HCT116 (cell line): ENCODE data around the gene BBX. TPM values are rescaled to one million over a fixed set of nuclear protein-coding genes. Genes with fewer than 3 reads are reported as not detected.

ENCODE experiments used
- ATAC-seq: fragments of 200-7000 bp; cut with Tn5 transposase; 2 replicates; pipeline ENCODE4 v1.9.1; 2020; ENCODE audit warnings: mild to moderate bottlenecking, moderate library complexity
- BruUV-seq: library from RNA; stranded (reverse); fragments of 400-500 nt; replicated peaks from 2 replicates; lab custom pipeline; 2021; lab: Mats Ljungman, UMichigan
- CTCF ChIA-PET: fragments of 300-600 bp; sonication (Branson Sonifier 250); formaldehyde crosslinking; loops from one replicate; lab custom pipeline; 2021; ENCODE audit warnings: antibody characterized with exemption; lab: Charles Lee
- POLR2A ChIA-PET: fragments of 300-600, 350-600 bp; sonication (Branson Sonifier 250); formaldehyde crosslinking; loops from one replicate; lab custom pipeline; 2021; ENCODE audit warnings: antibody characterized with exemption; lab: Charles Lee
- RAD21 ChIA-PET, 2 experiments: fragments of 300-600 bp; sonication (Branson Sonifier 250); formaldehyde crosslinking; loops; one replicate each; lab custom pipeline; 2023; ENCODE audit warnings: low total read pairs in 2 of 2; ENCODE audit not compliant: uncharacterized antibody in 2 of 2, unreplicated experiment in 2 of 2, low non-redundant PET in 1 of 2; lab: Charles Lee
- DNase-seq: peaks from one replicate; pipeline ENCODE4 v3.0.0-alpha.2; 2010; ENCODE audit warnings: low read depth, low spot score
- H2AFZ ChIP-seq: fragments of 200-600 bp; shearing (Covaris generic), sonication (generic); 2 replicates; pipeline ENCODE4 v1.6.1; 2017; ENCODE audit warnings: low read depth, mixed run types, mixed read lengths, antibody characterized with exemption, low read length; ENCODE audit not compliant: poor library complexity, severe bottlenecking
- H3K27ac ChIP-seq: 2 replicates; pipeline ENCODE4 v1.5.1; 2012; ENCODE audit warnings: low read depth, low read length
- H3K27me3 ChIP-seq: fragments of 200-600 bp; sonication (generic); 2 replicates; pipeline ENCODE4 v1.6.1; 2016; ENCODE audit warnings: mixed run types, low read length, mixed read lengths; ENCODE audit not compliant: insufficient read depth
- H3K36me3 ChIP-seq, 2 experiments: fragments of 200-500 bp in 1 of 2; fragments of 200-600 bp in 1 of 2; sonication (Bioruptor generic) in 1 of 2; sonication (generic) in 1 of 2; 2 replicates each; pipeline versions ENCODE4 v1.5.1 to v1.6.1; 2014 to 2016; ENCODE audit warnings: low read length in 2 of 2, inconsistent platforms in 1 of 2, mixed read lengths in 1 of 2, mixed run types in 1 of 2; ENCODE audit not compliant: insufficient read depth in 2 of 2, control insufficient read depth in 1 of 2
- H3K4me1 ChIP-seq, 2 experiments: fragments of 200-600 bp in 1 of 2; sonication (generic) in 1 of 2; 2 replicates each; pipeline versions ENCODE4 v1.5.1 to v1.6.1; 2012 to 2017; ENCODE audit warnings: low read length in 2 of 2, inconsistent platforms in 1 of 2, mild to moderate bottlenecking in 1 of 2, mixed read lengths in 1 of 2, mixed run types in 1 of 2, moderate library complexity in 1 of 2; ENCODE audit not compliant: insufficient read depth in 2 of 2, control insufficient read depth in 1 of 2
- H3K4me2 ChIP-seq: fragments of 200-600 bp; sonication (generic); 2 replicates; pipeline ENCODE4 v1.6.1; 2017; ENCODE audit warnings: mixed run types, low read length, mixed read lengths
- H3K4me3 ChIP-seq, 2 experiments: fragments of 200-600 bp in 1 of 2; sonication (generic) in 1 of 2; replicated peaks in 1 of 2; 2 replicates each; pipeline ENCODE4 v1.5.1; 2011 to 2016; ENCODE audit warnings: low read length in 2 of 2, control low read depth in 1 of 2, low read depth in 1 of 2, mild to moderate bottlenecking in 1 of 2, mixed read lengths in 1 of 2, mixed run types in 1 of 2
- H3K79me2 ChIP-seq: fragments of 200-600 bp; sonication (generic); 2 replicates; pipeline ENCODE4 v1.6.1; 2017; ENCODE audit warnings: mild to moderate bottlenecking, mixed run types, low read length, moderate library complexity, mixed read lengths; ENCODE audit not compliant: insufficient read depth
- H3K9ac ChIP-seq: fragments of 200-600 bp; sonication (generic); 2 replicates; pipeline ENCODE4 v1.6.1; 2016; ENCODE audit warnings: low read length, mixed read lengths
- H3K9me2 ChIP-seq: fragments of 200-600 bp; sonication (generic), shearing (Covaris generic); 2 replicates; pipeline ENCODE4 v1.6.1; 2017; ENCODE audit warnings: mixed run types, mild to moderate bottlenecking, moderate library complexity; ENCODE audit not compliant: insufficient read depth
- H3K9me3 ChIP-seq, 2 experiments: fragments of 200-500 bp in 1 of 2; fragments of 200-600 bp in 1 of 2; sonication (Bioruptor generic) in 1 of 2; sonication (generic) in 1 of 2; 2 replicates each; pipeline ENCODE4 v1.6.1; 2014 to 2017; ENCODE audit warnings: low read length in 2 of 2, mixed read lengths in 2 of 2, inconsistent platforms in 1 of 2, low read depth in 1 of 2, mild to moderate bottlenecking in 1 of 2, mixed run types in 1 of 2, moderate library complexity in 1 of 2; ENCODE audit not compliant: control insufficient read depth in 1 of 2, insufficient read depth in 1 of 2
- H4K20me1 ChIP-seq: fragments of 200-600 bp; sonication (generic), shearing (Covaris generic); 2 replicates; pipeline ENCODE4 v1.6.1; 2017; ENCODE audit warnings: mixed run types, mild to moderate bottlenecking, moderate library complexity; ENCODE audit not compliant: insufficient read depth
- CEBPB ChIP-seq: IDR thresholded peaks from 2 replicates; pipeline ENCODE4 v1.6.1; 2012; ENCODE audit warnings: low read depth
- CTCF ChIP-seq, 3 experiments: fragments of 200-600 bp in 1 of 3; sonication (generic) in 1 of 3; IDR thresholded peaks in 2 of 3; conservative IDR thresholded peaks in 1 of 3; 2 replicates each; pipeline ENCODE4 v1.5.1; 2012 to 2017; ENCODE audit warnings: low read depth in 2 of 3, low read length in 2 of 3, antibody characterized with exemption in 1 of 3, borderline replicate concordance in 1 of 3, control low read depth in 1 of 3, mild to moderate bottlenecking in 1 of 3, mixed read lengths in 1 of 3, mixed run types in 1 of 3, moderate library complexity in 1 of 3; ENCODE audit not compliant: insufficient read depth in 1 of 3
- EGR1 ChIP-seq: IDR thresholded peaks from 2 replicates; pipeline ENCODE4 v1.6.1; 2012; ENCODE audit warnings: low read depth
- FOSL1 ChIP-seq: IDR thresholded peaks from 2 replicates; pipeline ENCODE4 v1.6.1; 2012; ENCODE audit warnings: low read depth
- MAX ChIP-seq: IDR thresholded peaks from 2 replicates; pipeline ENCODE4 v1.6.1; 2012
- POLR2A ChIP-seq: IDR thresholded peaks from 2 replicates; pipeline ENCODE4 v1.7.0; 2011; ENCODE audit warnings: borderline replicate concordance; ENCODE audit not compliant: insufficient read depth, insufficient read length; ENCODE audit errors: extremely low read depth
- RAD21 ChIP-seq: IDR thresholded peaks from 2 replicates; pipeline ENCODE4 v1.6.1; 2012; ENCODE audit warnings: low read depth, mild to moderate bottlenecking
- SIN3A ChIP-seq: IDR thresholded peaks from 2 replicates; pipeline ENCODE4 v1.6.1; 2012; ENCODE audit warnings: low read depth
- SP1 ChIP-seq: IDR thresholded peaks from 2 replicates; pipeline ENCODE4 v1.6.1; 2012; ENCODE audit warnings: low read depth
- YY1 ChIP-seq: IDR thresholded peaks from 2 replicates; pipeline ENCODE4 v1.6.1; 2011; ENCODE audit warnings: low read length, low read depth, moderate library complexity, mild to moderate bottlenecking; ENCODE audit not compliant: insufficient replicate concordance; ENCODE audit errors: extremely low read depth
- ZBTB33 ChIP-seq: IDR thresholded peaks from 2 replicates; pipeline ENCODE4 v1.6.1; 2011; ENCODE audit warnings: mild to moderate bottlenecking, low read length, moderate library complexity; ENCODE audit not compliant: insufficient replicate concordance; ENCODE audit errors: extremely low read depth
- ZFX ChIP-seq: fragments of 450-650 bp; IDR thresholded peaks from 2 replicates; pipeline ENCODE4 v1.6.1; 2017
- intact Hi-C: fragments of 100-400 bp; cut with micrococcal nuclease; formaldehyde crosslinking; loops from 2 replicates; pipeline ENCODE4 v1.10.0; 2022
- total RNA-seq: library from RNA; stranded (reverse); gene quantifications from one replicate; pipeline ENCODE4 v1.2.1, GENCODE V29; 2021; ENCODE audit not compliant: unreplicated experiment

The BBX gene
- total RNA-seq, 1 experiment from 2014 or later: 55.6 TPM

GRCh38 chr3:107676469-107677309 lies 153.9 kb downstream of the BBX start:
- no peaks in the 10 kb centered on the region; the same call in 1 of the 2 replicates for H4K20me1 ChIP-seq
- no peaks in the 10 kb centered on the region for H3K27me3 ChIP-seq
- no peaks in the 10 kb centered on the region for H3K4me1 ChIP-seq
- no TSS peak for BruUV-seq
- TF ChIP-seq YY1: no peak
- peak; percentile 54 for TF ChIP-seq RAD21
- TF ChIP-seq CTCF (IDR thresholded peaks at IDR 0.05 in 2 of 3, conservative IDR thresholded peaks at IDR 0.05 in 1 of 3; ENCODE audit: borderline replicate concordance in 1 of 3, insufficient read depth in 1 of 3, low read depth in 2 of 3, low read length in 2 of 3): peak; percentile 31 to 58 (median 35); a peak in 5 of 6 replicates
- DNase-seq (peak; percentile 4), ATAC-seq (peak; percentile 64)
- ChIA-PET RAD21 (no interaction called here), CTCF (interaction anchor here (0.6 to 4.7 kb wide), 19 partner anchors 8 to 441 kb away, joined by 3 to 84 read pairs (median 5); no protein-coding TSS in a partner anchor), POLR2A (no interaction called here)
- no peaks in the 10 kb centered on the region for H3K9me3 ChIP-seq
- H3K4me2 ChIP-seq: no peak overlapping the region
- H2AFZ ChIP-seq: no peak overlapping the region
- H3K36me3 ChIP-seq: no peaks in the 10 kb centered on the region
- no peak overlapping the region for H3K4me3 ChIP-seq
- H3K27ac ChIP-seq: no peak overlapping the region
- H3K9me2 ChIP-seq: no peaks in the 10 kb centered on the region
- H3K79me2 ChIP-seq: no peaks in the 10 kb centered on the region
- intact Hi-C loops: loop anchor here (1.0 to 2.0 kb wide), 2 partner anchors 65 to 170 kb away; no protein-coding TSS in a partner anchor
- H3K9ac ChIP-seq: no peak overlapping the region

- no peaks in the 10 kb centered on the region for H3K36me3 ChIP-seq
- H3K27me3 ChIP-seq: no peaks in the 10 kb centered on the region
- CTCF ChIA-PET: interaction anchor here (1.1 kb wide), 2 partner anchors 10 kb away, joined by 4 read pairs; no protein-coding TSS in a partner anchor
- no peak overlapping the region for H3K4me2 ChIP-seq
- no peak overlapping the region for H2AFZ ChIP-seq
- DNase-seq (no peak), ATAC-seq (no peak)
- RAD21 ChIA-PET: no interaction called here
- no peaks in the 10 kb centered on the region for H3K9me2 ChIP-seq
- no TSS peak for BruUV-seq
- no peaks in the 10 kb centered on the region for H3K4me1 ChIP-seq
- no peak overlapping the region for H3K9ac ChIP-seq
- POLR2A ChIA-PET: no interaction called here
- intact Hi-C loops: no loop called here
- no peak overlapping the region for H3K27ac ChIP-seq
- no peaks in the 10 kb centered on the region for H3K79me2 ChIP-seq
- H3K9me3 ChIP-seq: no peaks in the 10 kb centered on the region
- H3K4me3 ChIP-seq: no peak overlapping the region
- H4K20me1 ChIP-seq: no peaks in the 10 kb centered on the region; the same call in 1 of the 2 replicates
- TF ChIP-seq EGR1 (no peak), ZFX (no peak), MAX (no peak), SIN3A (no peak), ZBTB33 (no peak), FOSL1 (no peak), YY1 (no peak), RAD21 (no peak), SP1 (no peak), POLR2A (no peak), CEBPB (no peak)
These were observed 157.2 kb downstream of the BBX start for GRCh38 chr3:107679921-107680320.
